Measurements from ENCODE around the gene KPNA2. TPM values are rescaled to one million over a fixed set of nuclear protein-coding genes. Genes with fewer than 3 reads are reported as not detected.

Gene KPNA2
- total and polyA plus RNA-seq, 2 of the 8 experiments (the other 6 are each of a cell fraction or from before 2014, with no cell fraction given) = 413 to 612 TPM

DNA sequence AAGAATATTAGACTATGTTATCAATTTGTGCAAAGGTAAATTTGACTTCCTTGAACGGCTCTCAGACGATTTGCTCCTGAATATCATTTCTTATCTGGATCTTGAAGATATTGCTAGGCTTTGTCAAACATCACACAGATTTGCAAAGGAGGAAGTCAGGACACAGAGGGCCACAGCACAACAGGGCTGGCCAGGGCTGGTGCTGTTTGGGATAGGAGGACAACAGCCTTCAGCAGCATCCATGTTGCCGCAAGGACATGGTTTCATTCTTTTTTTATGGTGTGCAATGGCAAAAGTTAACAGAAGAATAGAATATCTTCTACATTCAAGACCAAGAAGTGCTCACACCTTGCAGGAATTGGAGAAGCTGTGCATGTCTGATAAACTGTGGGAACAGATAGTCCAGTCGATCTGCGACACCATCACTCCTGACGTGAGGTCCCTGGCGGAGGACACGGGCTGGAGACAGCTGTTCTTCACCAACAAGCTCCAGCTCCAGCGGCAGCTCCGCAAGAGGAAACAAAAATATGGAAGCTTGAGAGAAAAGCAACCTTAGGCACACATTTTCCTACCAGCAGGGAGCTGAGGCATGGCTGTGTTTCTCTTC lies 59.8 kb downstream of the KPNA2 start (continued):
- no peak for TF ChIP-seq CHD2 (IDR thresholded peaks at IDR 0.05; ENCODE audit: low read length)

All from H1 (cell line).